Measurements from ENCODE around the gene EYS. TPM values are rescaled to one million over a fixed set of nuclear protein-coding genes. Genes with fewer than 3 reads are reported as not detected.

EYS gene
- total and polyA plus RNA-seq, 2 donors = 4.4 TPM; not detected in 1

DNA sequence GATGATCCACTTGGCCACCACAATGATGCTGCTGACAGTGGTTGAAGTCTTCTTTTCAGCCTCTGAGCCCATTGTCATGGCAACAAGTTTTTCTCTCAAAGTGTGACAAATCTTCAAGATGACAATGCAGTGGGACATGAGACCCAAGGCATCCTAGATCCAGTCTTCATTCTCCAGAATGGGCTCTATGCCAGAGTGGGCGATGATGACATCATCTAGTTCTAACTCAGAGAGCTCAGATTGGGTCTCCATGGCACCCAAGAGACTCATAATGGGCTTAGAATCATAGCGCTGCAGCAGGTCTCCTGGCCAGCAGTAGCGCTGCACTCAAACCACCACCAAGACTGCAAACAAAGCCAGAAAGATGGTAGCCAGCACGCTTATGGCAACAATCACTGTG is 973.6 kb downstream of the EYS start:
- no peaks in the 10 kb centered on the region for H3K4me1 ChIP-seq (ENCODE audit: insufficient read depth)
- H3K36me3 ChIP-seq (ENCODE audit: insufficient read depth) = no peaks in the 10 kb centered on the region
- no peak overlapping the region for H3K27ac ChIP-seq (ENCODE audit: low read depth)
- no peak for DNase-seq (ENCODE audit: extremely low spot score)
- H3K4me3 ChIP-seq (ENCODE audit: low read depth, low read length) = no peak overlapping the region
- 96% methylated on average over 4 of the region's 4 CpGs for WGBS

DNA sequence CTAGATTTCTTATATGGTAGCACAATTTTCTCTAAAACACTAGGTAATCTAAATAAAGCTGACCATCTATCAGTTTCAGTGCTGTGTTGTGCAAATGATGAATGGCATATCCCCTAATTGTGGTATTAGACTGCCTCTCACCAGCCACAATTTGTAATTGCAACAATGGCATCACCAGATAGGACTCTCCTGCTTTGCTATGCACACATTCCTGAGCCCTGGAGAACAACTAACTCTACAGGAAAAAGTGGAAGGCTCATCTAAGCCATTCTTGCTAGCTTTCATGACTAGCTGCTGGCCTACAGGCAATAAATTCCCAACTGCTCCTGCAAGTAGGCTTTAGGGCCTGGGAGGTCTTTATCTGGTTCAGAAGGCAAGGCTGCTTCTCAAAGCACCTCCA is 974.1 kb downstream of the EYS start:
- H3K27ac ChIP-seq (ENCODE audit: low read depth) = no peak overlapping the region
- H3K36me3 ChIP-seq (ENCODE audit: insufficient read depth) = no peaks in the 10 kb centered on the region
- no peaks in the 10 kb centered on the region for H3K4me1 ChIP-seq (ENCODE audit: insufficient read depth)
- H3K4me3 ChIP-seq (ENCODE audit: low read depth, low read length) = no peak overlapping the region
- DNase-seq (ENCODE audit: extremely low spot score) = no peak

DNA sequence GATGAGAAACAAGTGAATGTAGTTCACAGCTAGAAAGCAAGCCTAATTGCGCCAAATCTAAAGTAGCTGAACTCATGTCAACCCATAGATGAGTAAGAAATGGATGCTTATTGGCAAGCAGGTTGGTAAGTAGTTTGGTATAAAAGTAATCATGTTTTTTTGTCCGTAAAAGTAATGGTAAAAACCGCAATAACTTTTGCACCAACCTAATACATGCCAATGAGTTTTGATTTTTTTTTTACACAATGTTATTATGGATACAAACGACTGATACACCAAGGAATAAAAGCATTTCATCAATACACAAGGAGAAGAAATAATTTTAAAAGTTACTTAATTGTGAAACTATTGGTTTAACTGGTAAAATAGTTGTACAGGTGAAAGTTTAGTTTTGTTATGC is 977.5 kb downstream of the EYS start:
- WGBS = 87% methylated on average over 4 of the region's 4 CpGs
- no peak overlapping the region for H3K4me3 ChIP-seq (ENCODE audit: low read depth, low read length)
- DNase-seq (ENCODE audit: extremely low spot score) = no peak
- no peaks in the 10 kb centered on the region for H3K36me3 ChIP-seq (ENCODE audit: insufficient read depth)
- no peak overlapping the region for H3K27ac ChIP-seq (ENCODE audit: low read depth)
- H3K4me1 ChIP-seq (ENCODE audit: insufficient read depth) = no peaks in the 10 kb centered on the region

DNA sequence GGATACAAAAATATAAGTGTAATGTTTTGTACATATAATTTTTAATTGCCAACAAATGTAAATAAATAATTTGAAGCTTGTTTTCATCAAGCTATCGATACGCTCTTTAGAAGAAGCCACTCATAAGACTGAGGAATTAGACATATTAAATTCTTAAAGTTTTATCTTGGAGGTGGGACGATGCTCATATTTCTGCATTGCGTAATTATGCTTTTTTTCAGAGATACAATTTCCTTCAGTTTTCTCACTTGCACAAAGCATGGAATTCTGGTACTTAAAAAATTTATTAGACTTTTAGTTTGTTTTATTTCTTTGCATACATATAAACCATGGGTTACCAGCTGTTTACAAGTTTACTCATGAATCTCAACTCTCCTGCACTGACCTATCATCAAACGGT is 980.0 kb downstream of the EYS start:
- no peak for DNase-seq (ENCODE audit: extremely low spot score)
- Histone ChIP-seq H3K27ac (ENCODE audit: low read depth) (no peak overlapping the region), H3K4me1 (ENCODE audit: insufficient read depth) (no peaks in the 10 kb centered on the region), H3K4me3 (ENCODE audit: low read depth, low read length) (no peak overlapping the region), H3K36me3 (ENCODE audit: insufficient read depth) (no peaks in the 10 kb centered on the region)
- 89% methylated on average over 5 of the region's 5 CpGs for WGBS

DNA sequence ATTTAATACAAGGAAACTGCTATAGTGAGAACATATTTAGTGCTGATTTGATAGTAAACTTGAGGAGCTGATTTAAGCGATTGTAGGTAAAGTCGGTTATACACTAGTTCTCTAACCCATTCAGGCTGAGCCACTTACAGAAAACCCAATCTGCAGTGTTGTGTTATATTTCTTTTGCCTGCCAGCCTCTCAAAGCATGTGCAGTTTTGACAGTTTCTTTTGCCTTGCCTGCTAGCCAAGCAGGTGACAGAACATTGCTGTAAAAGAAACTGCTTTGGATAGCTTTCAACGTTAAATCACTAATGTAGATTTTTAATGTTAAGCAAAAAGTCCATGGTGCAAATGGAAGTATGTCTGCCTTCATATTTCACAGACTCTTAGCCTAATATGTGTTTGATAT is 982.9 kb downstream of the EYS start:
- no peak overlapping the region for H3K4me3 ChIP-seq (ENCODE audit: low read depth, low read length)
- DNase-seq (ENCODE audit: extremely low spot score) = no peak
- H3K27ac ChIP-seq (ENCODE audit: low read depth) = no peak overlapping the region
- no peaks in the 10 kb centered on the region for H3K36me3 ChIP-seq (ENCODE audit: insufficient read depth)
- 82% methylated on average over 3 of the region's 3 CpGs for WGBS
- H3K4me1 ChIP-seq (ENCODE audit: insufficient read depth) = no peaks in the 10 kb centered on the region

DNA sequence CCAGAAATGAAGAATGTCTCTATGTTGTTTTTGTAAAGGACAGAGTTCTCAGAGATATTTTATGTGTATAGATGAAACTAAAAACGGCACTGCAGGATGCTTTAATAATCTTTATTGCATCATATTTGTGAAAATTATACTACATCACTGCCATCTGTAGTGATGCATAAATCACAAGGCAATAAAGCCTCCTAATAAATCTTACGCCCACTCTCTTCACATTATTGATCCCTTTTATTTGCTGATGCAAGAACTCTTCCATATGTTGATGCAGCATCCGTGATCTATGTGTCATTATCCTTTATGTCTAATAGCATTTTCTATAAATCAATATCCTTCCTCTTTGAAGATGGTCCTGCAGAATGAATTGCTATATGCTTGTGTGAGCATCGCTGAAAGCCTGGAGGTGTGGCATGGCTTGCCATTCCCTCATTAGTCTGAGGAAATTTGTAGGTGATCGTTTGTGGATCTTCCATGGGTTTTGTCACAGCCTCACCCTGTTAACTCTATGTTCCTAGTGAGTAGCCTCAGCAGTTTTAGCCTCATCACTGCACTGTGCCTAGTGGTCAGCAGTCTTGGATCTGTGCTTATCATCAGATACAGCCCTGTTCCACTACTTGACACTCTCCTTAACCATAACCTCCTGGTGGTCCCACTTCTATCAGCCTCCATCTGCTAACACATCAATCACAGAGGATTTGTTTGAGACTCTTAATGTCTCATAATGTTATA is 983.5 kb downstream of the EYS start:
- Histone ChIP-seq H3K4me3 (ENCODE audit: low read depth, low read length) (no peak overlapping the region), H3K36me3 (ENCODE audit: insufficient read depth) (no peaks in the 10 kb centered on the region), H3K4me1 (ENCODE audit: insufficient read depth) (no peaks in the 10 kb centered on the region), H3K27ac (ENCODE audit: low read depth) (no peak overlapping the region)
- WGBS = 82% methylated on average over 5 of the region's 5 CpGs
- DNase-seq (ENCODE audit: extremely low spot score) = no peak

DNA sequence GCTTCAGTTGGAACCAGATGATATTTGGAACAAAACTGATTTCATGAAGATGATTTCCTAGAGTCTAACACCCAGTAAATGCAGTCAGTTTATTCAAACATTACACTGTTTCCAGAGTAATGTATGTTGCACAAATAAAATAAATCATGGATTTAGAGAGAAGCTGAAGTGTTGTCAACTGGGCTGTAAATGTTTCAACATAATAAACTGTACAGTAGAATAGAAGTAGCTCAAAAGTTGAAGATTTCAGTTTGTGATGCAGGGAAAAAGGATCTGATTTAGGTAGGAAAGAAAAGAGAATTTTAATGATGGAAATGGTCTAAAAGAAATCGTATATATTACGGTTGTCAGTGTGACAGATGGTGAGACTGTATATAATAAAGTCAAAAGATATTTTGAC is 985.2 kb downstream of the EYS start:
- Histone ChIP-seq H3K4me3 (ENCODE audit: low read depth, low read length) (no peak overlapping the region), H3K4me1 (ENCODE audit: insufficient read depth) (no peaks in the 10 kb centered on the region), H3K27ac (ENCODE audit: low read depth) (no peak overlapping the region), H3K36me3 (ENCODE audit: insufficient read depth) (no peaks in the 10 kb centered on the region)
- no peak for DNase-seq (ENCODE audit: extremely low spot score)
- WGBS = 83% methylated on average over 2 of the region's 2 CpGs

DNA sequence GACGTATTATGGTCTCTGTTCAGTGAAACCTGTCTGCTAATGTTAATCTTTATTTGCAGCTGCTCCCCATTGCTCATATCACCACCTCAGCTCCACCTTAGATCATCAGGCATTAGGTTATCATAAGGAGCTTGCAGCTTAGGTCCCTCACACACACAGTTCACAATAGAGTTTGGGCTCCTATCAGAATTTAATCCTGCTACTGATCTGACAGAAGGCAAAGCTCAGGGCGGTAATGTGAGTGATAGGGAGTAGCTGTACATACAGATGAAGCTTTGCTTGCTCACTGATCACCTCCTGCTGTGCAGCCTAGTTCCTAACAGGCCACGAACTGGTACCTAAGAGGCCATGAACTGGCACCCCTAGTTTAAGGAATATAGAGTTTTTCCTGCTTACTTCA is 989.7 kb downstream of the EYS start:
- no peaks in the 10 kb centered on the region for H3K36me3 ChIP-seq (ENCODE audit: insufficient read depth)
- H3K27ac ChIP-seq (ENCODE audit: low read depth) = no peak overlapping the region
- no peak for DNase-seq (ENCODE audit: extremely low spot score)
- 95% methylated on average over 3 of the region's 3 CpGs for WGBS
- H3K4me3 ChIP-seq (ENCODE audit: low read depth, low read length) = no peak overlapping the region
- no peaks in the 10 kb centered on the region for H3K4me1 ChIP-seq (ENCODE audit: insufficient read depth)

DNA sequence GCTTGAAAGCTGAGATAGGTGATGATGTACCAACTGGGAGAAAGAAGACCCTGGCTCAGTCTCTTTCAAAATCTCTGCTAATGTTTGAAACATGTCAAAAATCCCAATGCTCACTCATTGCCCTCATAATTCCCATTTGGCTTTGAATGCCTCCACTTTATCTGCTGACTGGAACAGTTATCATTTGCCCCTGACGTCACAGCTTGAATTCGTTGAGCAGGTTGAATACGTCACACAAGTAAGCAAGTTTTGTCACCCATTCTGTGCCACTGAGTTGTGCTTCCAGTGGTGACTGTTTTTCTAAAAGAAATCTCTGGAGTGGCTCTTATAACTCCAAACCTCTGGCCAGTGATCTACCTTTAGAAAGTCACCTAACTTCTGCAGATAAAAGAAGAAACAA is 991.4 kb downstream of the EYS start:
- Histone ChIP-seq H3K4me3 (ENCODE audit: low read depth, low read length) (no peak overlapping the region), H3K36me3 (ENCODE audit: insufficient read depth) (no peaks in the 10 kb centered on the region), H3K4me1 (ENCODE audit: insufficient read depth) (no peaks in the 10 kb centered on the region), H3K27ac (ENCODE audit: low read depth) (no peak overlapping the region)
- no peak for DNase-seq (ENCODE audit: extremely low spot score)
- 90% methylated on average over 3 of the region's 3 CpGs for WGBS

DNA sequence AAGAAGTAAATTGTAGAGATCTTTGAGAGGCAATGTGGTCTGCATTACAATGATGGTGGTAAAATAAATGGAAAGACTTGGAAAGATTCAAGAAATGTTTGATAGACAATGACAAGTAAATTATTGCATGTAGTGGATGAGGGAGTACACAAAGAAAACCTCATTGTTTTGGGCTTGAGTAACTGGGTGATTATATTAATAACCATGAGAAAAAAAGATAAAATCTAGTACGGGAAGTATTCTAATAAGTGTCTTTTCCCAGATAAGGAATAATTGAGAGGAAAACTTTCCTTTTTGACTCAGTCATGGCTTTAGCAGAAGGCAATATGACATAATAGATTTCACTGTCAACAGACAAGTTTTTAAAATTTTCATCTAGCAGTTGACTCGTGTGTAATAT is 993.0 kb downstream of the EYS start:
- no peak overlapping the region for H3K27ac ChIP-seq (ENCODE audit: low read depth)
- WGBS = 71% methylated on average over 2 of the region's 2 CpGs

DNA sequence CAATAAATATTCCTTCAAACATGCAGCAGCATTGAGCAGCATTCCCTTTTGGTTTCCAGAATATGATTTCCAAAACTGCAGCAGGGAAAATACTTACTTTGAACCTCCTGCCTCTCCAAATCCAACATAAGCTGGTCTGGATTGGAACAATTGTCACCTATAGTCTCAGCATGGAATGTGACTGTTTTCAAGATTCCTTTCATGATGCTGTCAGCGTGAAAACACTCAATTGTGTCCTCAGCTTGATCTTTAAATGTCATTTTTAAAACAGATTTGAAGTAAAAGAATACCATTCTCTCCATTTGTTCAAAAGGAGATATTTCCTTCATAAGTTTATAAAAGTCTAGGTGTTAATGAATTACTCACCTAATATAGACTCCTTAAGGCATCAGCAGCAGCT is 993.9 kb downstream of the EYS start:
- no peaks in the 10 kb centered on the region for H3K4me1 ChIP-seq (ENCODE audit: insufficient read depth)
- 93% methylated on average over 1 of the region's 1 CpG for WGBS
- DNase-seq (ENCODE audit: extremely low spot score) = no peak
- no peaks in the 10 kb centered on the region for H3K36me3 ChIP-seq (ENCODE audit: insufficient read depth)
- no peak overlapping the region for H3K27ac ChIP-seq (ENCODE audit: low read depth)
- H3K4me3 ChIP-seq (ENCODE audit: low read depth, low read length) = no peak overlapping the region

More for the DNA sequence above, 993.0 kb downstream of the EYS start:
- Histone ChIP-seq H3K36me3 (ENCODE audit: insufficient read depth) (no peaks in the 10 kb centered on the region), H3K4me3 (ENCODE audit: low read depth, low read length) (no peak overlapping the region), H3K4me1 (ENCODE audit: insufficient read depth) (no peaks in the 10 kb centered on the region)
- DNase-seq (ENCODE audit: extremely low spot score) = no peak

DNA sequence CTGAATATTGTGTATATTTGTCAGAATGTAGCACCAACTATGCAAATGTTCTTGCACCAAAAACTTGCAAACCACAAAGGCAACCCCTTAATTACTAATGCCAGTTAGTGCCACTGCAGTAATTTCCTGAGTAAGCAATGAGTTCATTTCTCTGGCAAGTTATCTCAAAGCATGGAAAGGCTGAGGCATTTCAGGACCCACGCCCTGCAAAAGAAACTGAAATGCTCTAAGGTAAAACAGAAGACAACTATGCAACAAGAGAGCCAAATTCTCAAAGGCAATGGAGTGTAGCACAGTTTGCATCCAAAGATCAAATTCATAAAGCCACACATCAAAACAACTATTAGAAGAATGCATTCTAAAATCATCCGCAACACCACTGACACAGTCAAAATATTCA is 994.4 kb downstream of the EYS start:
- no peak overlapping the region for H3K27ac ChIP-seq (ENCODE audit: low read depth)
- WGBS = 37% methylated on average over 2 of the region's 2 CpGs
- H3K36me3 ChIP-seq (ENCODE audit: insufficient read depth) = no peaks in the 10 kb centered on the region
- H3K4me1 ChIP-seq (ENCODE audit: insufficient read depth) = no peaks in the 10 kb centered on the region
- H3K4me3 ChIP-seq (ENCODE audit: low read depth, low read length) = no peak overlapping the region
- no peak for DNase-seq (ENCODE audit: extremely low spot score)

DNA sequence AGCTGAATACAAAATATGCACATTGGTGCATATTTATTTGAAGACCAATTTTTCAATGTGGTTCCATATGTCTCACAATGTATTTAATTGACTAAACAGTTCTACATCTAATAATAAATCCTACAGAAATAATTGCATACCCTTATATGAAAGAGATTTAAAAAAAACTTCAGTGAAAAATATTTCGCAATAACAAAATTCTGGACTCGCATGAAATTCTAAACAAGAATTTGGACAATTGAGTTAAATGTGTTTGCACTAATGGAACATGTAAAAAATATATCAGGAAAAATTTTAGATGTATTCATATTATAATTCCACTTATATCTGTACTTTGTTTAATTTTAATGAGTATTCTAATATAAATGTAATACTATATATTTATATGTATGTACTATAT is 1003.1 kb downstream of the EYS start:
- no peak overlapping the region for H3K27ac ChIP-seq (ENCODE audit: low read depth)
- WGBS = 47% methylated on average over 2 of the region's 2 CpGs
- no peak for DNase-seq (ENCODE audit: extremely low spot score)

DNA sequence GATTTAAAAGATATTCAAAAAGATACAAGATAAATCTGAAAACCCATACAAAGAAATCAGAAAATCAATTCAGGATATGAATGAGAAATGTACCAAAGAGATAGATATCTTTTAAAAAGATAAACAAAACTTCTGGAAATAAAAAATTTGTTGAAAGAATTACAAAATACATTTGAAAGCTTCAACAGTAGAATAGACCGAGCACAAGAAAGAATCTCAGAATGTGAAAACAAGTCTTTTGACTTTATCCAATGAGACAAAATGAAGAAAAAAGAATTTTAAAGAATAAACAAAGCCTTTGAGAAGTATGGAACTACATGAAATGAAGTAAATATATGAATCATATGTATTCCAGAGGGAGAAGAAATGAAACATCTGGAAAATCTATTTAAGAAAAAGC is 1011.0 kb downstream of the EYS start:
- Histone ChIP-seq H3K4me1 (ENCODE audit: insufficient read depth) (no peaks in the 10 kb centered on the region), H3K27ac (ENCODE audit: low read depth) (no peak overlapping the region), H3K36me3 (ENCODE audit: insufficient read depth) (no peaks in the 10 kb centered on the region), H3K4me3 (ENCODE audit: low read depth, low read length) (no peak overlapping the region)
- WGBS = 92% methylated on average over 1 of the region's 1 CpG
- DNase-seq (ENCODE audit: extremely low spot score) = no peak

More for the DNA sequence above, 1003.1 kb downstream of the EYS start:
- Histone ChIP-seq H3K4me1 (ENCODE audit: insufficient read depth) (no peaks in the 10 kb centered on the region), H3K4me3 (ENCODE audit: low read depth, low read length) (no peak overlapping the region), H3K36me3 (ENCODE audit: insufficient read depth) (no peaks in the 10 kb centered on the region)

DNA sequence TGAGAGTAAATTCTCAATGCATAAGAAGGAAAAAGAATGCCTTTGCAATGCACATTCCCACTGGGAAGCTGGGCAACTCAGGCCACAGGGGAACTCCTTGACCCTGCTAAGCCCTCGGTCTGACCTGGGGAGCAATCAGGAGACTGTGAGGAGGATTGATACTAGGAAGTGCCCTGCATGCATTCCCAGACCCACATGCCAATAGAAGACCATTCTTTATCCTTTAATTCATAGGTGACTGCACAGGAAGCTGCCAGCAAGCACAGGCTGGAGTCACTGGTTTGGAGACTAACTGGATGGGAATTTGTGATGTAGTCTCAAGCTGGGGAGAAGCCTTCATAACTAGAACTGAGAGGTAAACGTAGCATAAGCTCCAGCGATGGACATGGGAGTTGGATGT is 1012.7 kb downstream of the EYS start:
- WGBS = 89% methylated on average over 3 of the region's 3 CpGs
- Histone ChIP-seq H3K4me3 (ENCODE audit: low read depth, low read length) (no peak overlapping the region), H3K27ac (ENCODE audit: low read depth) (no peak overlapping the region), H3K36me3 (ENCODE audit: insufficient read depth) (no peaks in the 10 kb centered on the region), H3K4me1 (ENCODE audit: insufficient read depth) (no peaks in the 10 kb centered on the region)
- DNase-seq (ENCODE audit: extremely low spot score) = no peak

Measured in urinary bladder (tissue), 4 donors.